ENCODE data around the gene BRD2. TPM values are rescaled to one million over a fixed set of nuclear protein-coding genes. Genes with fewer than 3 reads are reported as not detected.

BRD2 gene
- total and polyA plus RNA-seq, 9 of the 15 experiments (the other 6 are each of a cell fraction or from before 2014, with no cell fraction given): 19.0 to 252 (median 181) TPM

GRCh38 chr6:32952817-32953739 is 15.3 kb upstream of the BRD2 start, which contains the start of gene HLA-DMA (continued):
- TF ChIP-seq ILK (tag; IDR thresholded peaks at IDR 0.05; ENCODE audit: borderline replicate concordance, low read depth) (no peak), KDM4B (IDR thresholded peaks at IDR 0.05; ENCODE audit: borderline replicate concordance in 2 of 2, low read depth in 1 of 2) (no peak), SRF (CRISPR knock-in tag; IDR thresholded peaks at IDR 0.05) (no peak), ZNF76 (CRISPR knock-in tag; IDR thresholded peaks at IDR 0.05; ENCODE audit: borderline replicate concordance) (no peak), XRCC4 (IDR thresholded peaks at IDR 0.05; ENCODE audit: extremely low read depth, insufficient read depth, insufficient read length) (no peak), ARID3B (CRISPR knock-in tag; IDR thresholded peaks at IDR 0.05; ENCODE audit: borderline replicate concordance) (no peak), PTBP1 (IDR thresholded peaks at IDR 0.05; ENCODE audit: low read depth, low read length) (no peak), PHB (CRISPR knock-in tag; IDR thresholded peaks at IDR 0.05) (no peak), RBM25 (IDR thresholded peaks at IDR 0.05; ENCODE audit: low read depth, low read length, severe bottlenecking) (peak; percentile 8), SMC3 (conservative IDR thresholded peaks at IDR 0.05; ENCODE audit: insufficient read depth, low read depth, low read length) (no peak), SIN3A (IDR thresholded peaks at IDR 0.05; ENCODE audit: borderline replicate concordance in 2 of 2, control insufficient read depth in 1 of 2, low read depth in 2 of 2, low read length in 2 of 2) (no peak), ZKSCAN8 (CRISPR knock-in tag; IDR thresholded peaks at IDR 0.05) (no peak), NFXL1 (CRISPR knock-in tag; IDR thresholded peaks at IDR 0.05) (no peak), ZNF347 (CRISPR knock-in tag; IDR thresholded peaks at IDR 0.05; ENCODE audit: low read depth) (no peak), MBD1 (CRISPR knock-in tag; IDR thresholded peaks at IDR 0.05) (no peak), POLR2AphosphoS5 (IDR thresholded peaks at IDR 0.05; ENCODE audit: control insufficient read depth, insufficient read depth, low read depth, low read length) (no peak), CLOCK (CRISPR knock-in tag; IDR thresholded peaks at IDR 0.05; ENCODE audit: borderline replicate concordance) (no peak), SMAD2 (IDR thresholded peaks at IDR 0.05; ENCODE audit: low read depth, low read length) (no peak), NR3C1 (CRISPR knock-in tag; IDR thresholded peaks at IDR 0.05) (no peak), MAFF (IDR thresholded peaks at IDR 0.05; ENCODE audit: low read length) (no peak), SPI1 (IDR thresholded peaks at IDR 0.05; ENCODE audit: borderline replicate concordance, low read depth, low read length) (peak; percentile 59)

All from K562 (cell line).